Panc1 (cell line): ENCODE measurements around the gene NANOS3.
"Not testable (repeated sequence)": the region's sequence is repeated elsewhere in the genome, so short reads cannot be mapped to it uniquely, and the experiment has no call there.

Experiments
- SIN3A ChIP-seq: IDR thresholded peaks from 2 replicates; pipeline ENCODE4 v1.6.1; 2012; ENCODE audit warnings: low read depth, mild to moderate bottlenecking, low read length, moderate library complexity, borderline replicate concordance; ENCODE audit not compliant: insufficient read depth
- TF ChIP-seq, protein P1 (sequence below): fragments of 450-650 bp; IDR thresholded peaks from 2 replicates; pipeline ENCODE4 v1.5.1; 2017; ENCODE audit warnings: mild to moderate bottlenecking

DNA sequence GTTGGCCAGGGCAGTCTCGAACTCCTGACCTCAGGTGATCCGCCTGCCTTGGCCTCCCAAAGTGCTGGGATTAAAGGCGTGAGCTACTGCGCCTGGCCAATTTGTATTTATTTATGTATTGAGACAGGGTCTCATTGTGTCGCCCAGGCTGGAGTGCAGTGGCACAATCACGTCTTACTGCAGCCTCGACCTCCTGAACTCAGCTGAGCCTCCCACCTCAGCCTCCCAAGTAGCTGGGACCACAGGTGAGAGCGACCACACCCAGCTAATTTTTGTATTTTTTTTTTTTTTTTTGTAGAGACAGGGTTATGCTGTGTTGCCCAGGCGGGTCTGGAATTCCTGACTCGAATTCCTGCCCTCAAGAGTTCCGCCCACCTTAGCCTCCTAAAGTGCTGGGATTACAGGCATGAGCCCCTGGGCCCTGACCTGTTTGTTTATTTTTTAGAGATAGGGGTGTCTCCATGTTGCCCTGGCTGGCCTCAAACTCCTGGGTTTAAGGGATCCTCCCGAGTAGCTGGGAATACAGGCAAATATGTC lies 24.7 kb upstream of the NANOS3 start:
- TF ChIP-seq, protein P1, sequence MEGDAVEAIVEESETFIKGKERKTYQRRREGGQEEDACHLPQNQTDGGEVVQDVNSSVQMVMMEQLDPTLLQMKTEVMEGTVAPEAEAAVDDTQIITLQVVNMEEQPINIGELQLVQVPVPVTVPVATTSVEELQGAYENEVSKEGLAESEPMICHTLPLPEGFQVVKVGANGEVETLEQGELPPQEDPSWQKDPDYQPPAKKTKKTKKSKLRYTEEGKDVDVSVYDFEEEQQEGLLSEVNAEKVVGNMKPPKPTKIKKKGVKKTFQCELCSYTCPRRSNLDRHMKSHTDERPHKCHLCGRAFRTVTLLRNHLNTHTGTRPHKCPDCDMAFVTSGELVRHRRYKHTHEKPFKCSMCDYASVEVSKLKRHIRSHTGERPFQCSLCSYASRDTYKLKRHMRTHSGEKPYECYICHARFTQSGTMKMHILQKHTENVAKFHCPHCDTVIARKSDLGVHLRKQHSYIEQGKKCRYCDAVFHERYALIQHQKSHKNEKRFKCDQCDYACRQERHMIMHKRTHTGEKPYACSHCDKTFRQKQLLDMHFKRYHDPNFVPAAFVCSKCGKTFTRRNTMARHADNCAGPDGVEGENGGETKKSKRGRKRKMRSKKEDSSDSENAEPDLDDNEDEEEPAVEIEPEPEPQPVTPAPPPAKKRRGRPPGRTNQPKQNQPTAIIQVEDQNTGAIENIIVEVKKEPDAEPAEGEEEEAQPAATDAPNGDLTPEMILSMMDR, result not testable (repeated sequence)
- not testable (repeated sequence) for TF ChIP-seq SIN3A
